Neural progenitor cell (in vitro differentiated cells): ENCODE measurements around the gene KMT2C. TPM values are rescaled to one million over a fixed set of nuclear protein-coding genes. Genes with fewer than 3 reads are reported as not detected.

Experiments used
- DNase-seq: peaks from one replicate; pipeline ENCODE4 v3.0.0-alpha.2; 2016; ENCODE audit warnings: low spot score
- H2AFZ ChIP-seq: fragments of 200-600 bp; sonication (generic); replicated peaks from 2 replicates; pipeline ENCODE4 v1.6.1; 2016; ENCODE audit warnings: antibody characterized with exemption
- H3F3A ChIP-seq: fragments of 200-600 bp; sonication (generic); 2 replicates; pipeline ENCODE4 v1.6.1; 2016; ENCODE audit warnings: antibody characterized with exemption, low read depth
- H3K27ac ChIP-seq: fragments of 200-600 bp; sonication (generic); 2 replicates; pipeline ENCODE4 v1.5.1; 2016; ENCODE audit warnings: mild to moderate bottlenecking
- H3K27me3 ChIP-seq: fragments of 200-600 bp; sonication (generic); 2 replicates; pipeline ENCODE4 v1.6.1; 2016; ENCODE audit warnings: mild to moderate bottlenecking, moderate library complexity
- H3K36me3 ChIP-seq: fragments of 200-600 bp; sonication (generic); 2 replicates; pipeline ENCODE4 v1.5.1; 2016
- H3K4me1 ChIP-seq: fragments of 200-600 bp; sonication (generic); 2 replicates; pipeline ENCODE4 v1.6.1; 2016; ENCODE audit warnings: mixed run types
- H3K4me2 ChIP-seq: fragments of 200-600 bp; sonication (generic); 2 replicates; pipeline ENCODE4 v1.6.1; 2016
- H3K4me3 ChIP-seq: fragments of 200-600 bp; sonication (generic); 2 replicates; pipeline ENCODE4 v1.5.1; 2016
- H3K79me2 ChIP-seq: fragments of 200-600 bp; sonication (generic); 2 replicates; pipeline ENCODE4 v1.6.1; 2016; ENCODE audit warnings: low read depth
- H3K9ac ChIP-seq: fragments of 200-600 bp; sonication (generic); 2 replicates; pipeline ENCODE4 v1.6.1; 2016
- H3K9me3 ChIP-seq: fragments of 200-600 bp; sonication (generic); 2 replicates; pipeline ENCODE4 v1.5.1; 2016; ENCODE audit warnings: low read depth
- H4K20me1 ChIP-seq: fragments of 200-600 bp; sonication (generic); 2 replicates; pipeline ENCODE4 v1.6.1; 2016; ENCODE audit warnings: low read depth
- H3K27ac Mint-ChIP-seq: 3 replicates; pipeline ENCODE4 v1.8.0; 2021; ENCODE audit warnings: mixed read lengths
- H3K27me3 Mint-ChIP-seq: 2 replicates; pipeline ENCODE4 v1.8.0; 2022; ENCODE audit warnings: low read depth, mild to moderate bottlenecking, inconsistent platforms, moderate library complexity, mixed read lengths; ENCODE audit not compliant: insufficient read depth
- H3K36me3 Mint-ChIP-seq: 3 replicates; pipeline ENCODE4 v1.8.0; 2021; ENCODE audit warnings: mixed read lengths
- H3K4me1 Mint-ChIP-seq: 3 replicates; pipeline ENCODE4 v1.8.0; 2021; ENCODE audit warnings: mixed read lengths
- H3K4me3 Mint-ChIP-seq: 3 replicates; pipeline ENCODE4 v1.8.0; 2021; ENCODE audit warnings: mild to moderate bottlenecking, moderate library complexity, mixed read lengths
- H3K9me3 Mint-ChIP-seq: 3 replicates; pipeline ENCODE4 v1.8.0; 2020; ENCODE audit warnings: mixed read lengths
- CTCF ChIP-seq: fragments of 200-600 bp; sonication (generic); IDR thresholded peaks from 2 replicates; pipeline ENCODE4 v1.5.1; 2017; ENCODE audit warnings: antibody characterized with exemption, mild to moderate bottlenecking
- EZH2 ChIP-seq: fragments of 200-600 bp; sonication (generic); IDR thresholded peaks from 2 replicates; pipeline ENCODE4 v1.6.1; 2017; ENCODE audit warnings: antibody characterized with exemption, mild to moderate bottlenecking, moderate library complexity
- EZH2phosphoT487 ChIP-seq: fragments of 200-600 bp; sonication (generic); IDR thresholded peaks from 2 replicates; pipeline ENCODE4 v1.6.1; 2017; ENCODE audit warnings: antibody characterized with exemption
- total RNA-seq: library from RNA; depleted of rRNA; stranded (reverse); fragments of >200 nt; gene quantifications from 2 replicates; pipeline ENCODE4 v1.2.3, GENCODE V29; 2015; ENCODE audit warnings: low replicate concordance

Gene KMT2C
- total RNA-seq, 1 donor from 2014 or later = 26.4 TPM

GRCh38 chr7:152313831-152314604, 121.8 kb downstream of the KMT2C start:
- Histone ChIP-seq H3K9me3 (no peaks in the 10 kb centered on the region), H3K4me1 (no peaks in the 10 kb centered on the region), H2AFZ (no peak overlapping the region), H3K79me2 (peaks cover 31% of the 10 kb centered on the region), H3K27ac (no peak overlapping the region), H3F3A (no peaks in the 10 kb centered on the region), H3K27me3 (no peaks in the 10 kb centered on the region), H4K20me1 (no peaks in the 10 kb centered on the region), H3K36me3 (peaks cover 8% of the 10 kb centered on the region), H3K4me3 (no peak overlapping the region), H3K4me2 (no peak overlapping the region), H3K9ac (no peak overlapping the region)
- no peak for DNase-seq
- H3K4me1 Mint-ChIP-seq = no peaks in the 10 kb centered on the region
- no peak overlapping the region for H3K27ac Mint-ChIP-seq
- H3K27me3 Mint-ChIP-seq = no peaks in the 10 kb centered on the region
- H3K4me3 Mint-ChIP-seq = no peak overlapping the region
- peaks cover 5% of the 10 kb centered on the region for H3K36me3 Mint-ChIP-seq
- TF ChIP-seq EZH2 (no peak), CTCF (no peak), EZH2phosphoT487 (no peak)
- no peaks in the 10 kb centered on the region for H3K9me3 Mint-ChIP-seq

GRCh38 chr7:152313217-152313616, 122.6 kb downstream of the KMT2C start:
- H3K4me1 Mint-ChIP-seq = no peaks in the 10 kb centered on the region
- Histone ChIP-seq H3K36me3 (peaks cover 8% of the 10 kb centered on the region), H3K79me2 (peaks cover 23% of the 10 kb centered on the region), H3K9ac (no peak overlapping the region), H3K4me3 (no peak overlapping the region), H3K9me3 (no peaks in the 10 kb centered on the region), H3K27ac (no peak overlapping the region), H3F3A (no peaks in the 10 kb centered on the region), H3K4me1 (no peaks in the 10 kb centered on the region), H4K20me1 (no peaks in the 10 kb centered on the region), H2AFZ (no peak overlapping the region), H3K4me2 (no peak overlapping the region), H3K27me3 (no peaks in the 10 kb centered on the region)
- H3K27me3 Mint-ChIP-seq = no peaks in the 10 kb centered on the region
- no peaks in the 10 kb centered on the region for H3K9me3 Mint-ChIP-seq
- DNase-seq = no peak
- TF ChIP-seq CTCF (no peak), EZH2phosphoT487 (no peak), EZH2 (no peak)
- H3K4me3 Mint-ChIP-seq = no peak overlapping the region
- H3K27ac Mint-ChIP-seq = no peak overlapping the region
- peaks cover 6% of the 10 kb centered on the region for H3K36me3 Mint-ChIP-seq

- no peak for TF ChIP-seq EZH2phosphoT487
- no peak for TF ChIP-seq CTCF
- TF ChIP-seq EZH2 = no peak
- peaks cover 9% of the 10 kb centered on the region for H3K36me3 Mint-ChIP-seq
- Histone ChIP-seq H3K36me3 (peaks cover 8% of the 10 kb centered on the region), H3K4me3 (no peak overlapping the region), H3F3A (no peaks in the 10 kb centered on the region), H3K79me2 (peaks cover 14% of the 10 kb centered on the region), H2AFZ (no peak overlapping the region), H4K20me1 (no peaks in the 10 kb centered on the region), H3K27ac (no peak overlapping the region), H3K9ac (no peak overlapping the region), H3K27me3 (no peaks in the 10 kb centered on the region), H3K4me2 (no peak overlapping the region), H3K9me3 (no peaks in the 10 kb centered on the region), H3K4me1 (no peaks in the 10 kb centered on the region)
- H3K27ac Mint-ChIP-seq = no peak overlapping the region
- no peak overlapping the region for H3K4me3 Mint-ChIP-seq
- DNase-seq = no peak
- no peaks in the 10 kb centered on the region for H3K4me1 Mint-ChIP-seq
- H3K27me3 Mint-ChIP-seq = no peaks in the 10 kb centered on the region
- H3K9me3 Mint-ChIP-seq = no peaks in the 10 kb centered on the region
These were observed 123.5 kb downstream of the KMT2C start for GRCh38 chr7:152312316-152312715.
